H1 (cell line): Measurements from ENCODE around the gene BSPH1. TPM values are rescaled to one million over a fixed set of nuclear protein-coding genes. Genes with fewer than 3 reads are reported as not detected.
"Not testable (repeated sequence)": the region's sequence is repeated elsewhere in the genome, so short reads cannot be mapped to it uniquely, and the experiment has no call there.

Source experiments
- CTCF ChIA-PET: fragments of 300-600 bp; sonication (Branson Sonifier 250); formaldehyde crosslinking; loops from one replicate; lab custom pipeline; 2021; ENCODE audit not compliant: partially characterized antibody; lab: Charles Lee
- POLR2A ChIA-PET: fragments of 300-600 bp; sonication (Branson Sonifier 250); formaldehyde crosslinking; loops from one replicate; lab custom pipeline; 2021; ENCODE audit warnings: inconsistent platforms; ENCODE audit not compliant: partially characterized antibody; lab: Charles Lee
- DNase-seq, 2 experiments: peaks; one replicate each; pipeline versions ENCODE4 v3.0.0 to v3.0.0-alpha.2; 2010 to 2022; ENCODE audit warnings: low spot score in 2 of 2, low read depth in 1 of 2, mixed read lengths in 1 of 2
- FAIRE-seq: peaks from 2 replicates; lab custom pipeline; 2011; peaks lifted over from hg19 to GRCh38; lab: Jason Lieb, UNC
- H2AFZ ChIP-seq: 2 replicates; pipeline ENCODE4 v1.8.1; 2012; ENCODE audit warnings: low read length, inconsistent platforms
- H2AK5ac ChIP-seq: 2 replicates; pipeline ENCODE4 v1.6.1; 2013; ENCODE audit warnings: low read depth, low read length
- H2BK120ac ChIP-seq: replicated peaks from 2 replicates; pipeline ENCODE3; 2013; ENCODE audit warnings: low read depth, low read length, inconsistent platforms
- H2BK12ac ChIP-seq: 2 replicates; pipeline ENCODE4 v1.6.1; 2013; ENCODE audit warnings: low read depth, low read length
- H2BK15ac ChIP-seq: 2 replicates; pipeline ENCODE4 v1.6.1; 2013; ENCODE audit warnings: low read length
- H2BK20ac ChIP-seq: 2 replicates; pipeline ENCODE4 v1.6.1; 2013; ENCODE audit warnings: low read length
- H2BK5ac ChIP-seq: 2 replicates; pipeline ENCODE4 v1.6.1; 2013; ENCODE audit warnings: low read depth, low read length
- H3K14ac ChIP-seq: 2 replicates; pipeline ENCODE4 v1.6.1; 2013; ENCODE audit warnings: inconsistent platforms; ENCODE audit not compliant: insufficient read length
- H3K18ac ChIP-seq: 2 replicates; pipeline ENCODE4 v1.6.1; 2013; ENCODE audit warnings: low read length; ENCODE audit errors: extremely low read depth
- H3K23ac ChIP-seq: 2 replicates; pipeline ENCODE4 v1.6.1; 2013; ENCODE audit warnings: inconsistent platforms; ENCODE audit not compliant: insufficient read length
- H3K23me2 ChIP-seq: 2 replicates; pipeline ENCODE4 v1.6.1; 2013; ENCODE audit warnings: low read depth, low read length
- H3K27ac ChIP-seq: 2 replicates; pipeline ENCODE4 v1.6.1; 2011; ENCODE audit warnings: low read depth, low read length, inconsistent platforms
- H3K27me3 ChIP-seq, 4 experiments: replicated peaks in 1 of 4; 1 replicate in 1 of 4; 2 replicates in 3 of 4; pipeline versions ENCODE4 v1.6.1 to v1.8.1; 2011 to 2013; ENCODE audit warnings: low read length in 3 of 4, mild to moderate bottlenecking in 3 of 4, inconsistent platforms in 2 of 4, mixed read lengths in 2 of 4, moderate library complexity in 1 of 4; ENCODE audit not compliant: control insufficient read depth in 3 of 4, insufficient read depth in 3 of 4; ENCODE audit errors: extremely low read depth in 1 of 4
- H3K36me3 ChIP-seq, 4 experiments: 2 replicates each; pipeline versions ENCODE4 v1.6.1 to v1.8.1; 2011 to 2013; ENCODE audit warnings: mild to moderate bottlenecking in 4 of 4, low read length in 3 of 4, moderate library complexity in 2 of 4, control low read depth in 1 of 4, inconsistent platforms in 1 of 4; ENCODE audit not compliant: insufficient read depth in 4 of 4, control insufficient read depth in 2 of 4
- H3K4ac ChIP-seq: replicated peaks from 2 replicates; pipeline ENCODE3; 2013; ENCODE audit warnings: low read length, low read depth, mixed read lengths, inconsistent platforms; ENCODE audit not compliant: insufficient read length
- H3K4me1 ChIP-seq, 4 experiments: replicated peaks in 1 of 4; 1 replicate in 1 of 4; 2 replicates in 3 of 4; pipeline versions ENCODE4 v1.6.1 to v1.8.1; 2011 to 2013; ENCODE audit warnings: low read length in 3 of 4, inconsistent platforms in 2 of 4, mixed read lengths in 1 of 4; ENCODE audit not compliant: insufficient read depth in 4 of 4, control insufficient read depth in 3 of 4
- H3K4me2 ChIP-seq, 2 experiments: 2 replicates each; pipeline versions ENCODE4 v1.6.1 to v1.8.1; 2011 to 2013; ENCODE audit warnings: low read depth in 2 of 2, low read length in 2 of 2, control low read depth in 1 of 2, inconsistent platforms in 1 of 2, mild to moderate bottlenecking in 1 of 2; ENCODE audit not compliant: insufficient read depth in 1 of 2
- H3K4me3 ChIP-seq, 4 experiments: fragments of 200-600, 300-600 bp in 1 of 4; sonication (generic), shearing (Covaris generic), sonication (Bioruptor Twin) in 1 of 4; 2 replicates each; pipeline versions ENCODE4 v1.5.1 to v1.8.1; 2011 to 2016; ENCODE audit warnings: low read length in 4 of 4, low read depth in 3 of 4, control low read depth in 2 of 4, inconsistent platforms in 2 of 4, mild to moderate bottlenecking in 2 of 4, mixed read lengths in 1 of 4, moderate library complexity in 1 of 4; ENCODE audit not compliant: insufficient read depth in 2 of 4; ENCODE audit errors: extremely low read depth in 1 of 4
- H3K56ac ChIP-seq: replicated peaks from 2 replicates; pipeline ENCODE3; 2013; ENCODE audit warnings: low read depth, mild to moderate bottlenecking, mixed read lengths, low read length, inconsistent platforms; ENCODE audit not compliant: insufficient read length
- H3K79me1 ChIP-seq: 2 replicates; pipeline ENCODE4 v1.6.1; 2013; ENCODE audit warnings: low read depth, low read length, control low read depth
- H3K79me2 ChIP-seq, 2 experiments: 2 replicates each; pipeline versions ENCODE4 v1.6.1 to v1.8.1; 2012 to 2013; ENCODE audit warnings: low read length in 2 of 2, mild to moderate bottlenecking in 2 of 2, inconsistent platforms in 1 of 2; ENCODE audit not compliant: insufficient read depth in 2 of 2, control insufficient read depth in 1 of 2
- H3K9ac ChIP-seq, 4 experiments: replicated peaks in 1 of 4; 1 replicate in 1 of 4; 2 replicates in 3 of 4; pipeline versions ENCODE4 v1.6.1 to v1.8.1; 2011 to 2013; ENCODE audit warnings: low read depth in 3 of 4, low read length in 3 of 4, control low read depth in 2 of 4, mild to moderate bottlenecking in 2 of 4, moderate library complexity in 2 of 4, inconsistent platforms in 1 of 4; ENCODE audit errors: extremely low read depth in 1 of 4
- H3K9me3 ChIP-seq, 2 experiments: 2 replicates each; pipeline versions ENCODE4 v1.6.1 to v1.8.1; 2012 to 2013; ENCODE audit warnings: mild to moderate bottlenecking in 2 of 2, moderate library complexity in 2 of 2, control low read depth in 1 of 2, inconsistent platforms in 1 of 2, low read depth in 1 of 2, low read length in 1 of 2, mixed read lengths in 1 of 2; ENCODE audit not compliant: insufficient read depth in 2 of 2
- H4K20me1 ChIP-seq, 2 experiments: replicated peaks in 1 of 2; 2 replicates each; pipeline versions ENCODE3 to v1.8.1; 2011 to 2013; ENCODE audit warnings: inconsistent platforms in 2 of 2, low read length in 2 of 2, mild to moderate bottlenecking in 1 of 2; ENCODE audit not compliant: insufficient read depth in 2 of 2, control insufficient read depth in 1 of 2
- H4K5ac ChIP-seq: 2 replicates; pipeline ENCODE4 v1.6.1; 2013; ENCODE audit warnings: low read length, low read depth, mixed read lengths, inconsistent platforms; ENCODE audit not compliant: insufficient read length
- H4K8ac ChIP-seq: 2 replicates; pipeline ENCODE4 v1.8.0; 2013; ENCODE audit warnings: mild to moderate bottlenecking, moderate library complexity, low read length, inconsistent platforms; ENCODE audit not compliant: insufficient read depth; ENCODE audit errors: extremely low read depth
- H4K91ac ChIP-seq: replicated peaks from 2 replicates; pipeline ENCODE3; 2013; ENCODE audit warnings: low read length, mixed read lengths, inconsistent platforms; ENCODE audit not compliant: insufficient read length
- WGBS, 2 experiments: shearing (Covaris generic) in 1 of 2; methylation state at CpG; one replicate each; pipeline versions ENCODE4 v1.1.6 to v1.1.7; 2013 to 2015; ENCODE audit warnings: low lambda C conversion rate in 2 of 2, mixed read lengths in 2 of 2, inconsistent platforms in 1 of 2, low coverage in 1 of 2, missing lambda C conversion rate in 1 of 2; ENCODE audit not compliant: insufficient replicate concordance in 2 of 2, insufficient coverage in 1 of 2, insufficient read length in 1 of 2; ENCODE audit errors: extremely low coverage in 1 of 2, missing lambda C conversion rate in 1 of 2; 5-methylcytosine and 5-hydroxymethylcytosine counted together
- polyA plus RNA-seq, 7 experiments: library from polyadenylated mRNA; depleted of rRNA in 3 of 7; stranded (reverse) in 5 of 7; unstranded in 2 of 7; fragments of >200 nt in 5 of 7; fragments of 200-250 nt in 2 of 7; gene quantifications; 1 replicate in 5 of 7; 2 replicates in 1 of 7; 4 replicates in 1 of 7; pipeline versions ENCODE4 v1.2.1 to v1.2.3, GENCODE V29; 2011 to 2013; ENCODE audit warnings: missing spikeins in 2 of 7, mixed read lengths in 2 of 7
- total RNA-seq: library from RNA; stranded (reverse); fragmentation: NEBNext Ultra II Directional; extraction: Animal tissue kit (Norgen Biotek cat#: 25700); gene quantifications from 2 replicates; pipeline ENCODE4 v1.2.1, GENCODE V29; 2021

The BSPH1 gene
- total and polyA plus RNA-seq, 2 of the 8 experiments (the other 6 are each of a cell fraction or from before 2014, with no cell fraction given), result not detected

DNA sequence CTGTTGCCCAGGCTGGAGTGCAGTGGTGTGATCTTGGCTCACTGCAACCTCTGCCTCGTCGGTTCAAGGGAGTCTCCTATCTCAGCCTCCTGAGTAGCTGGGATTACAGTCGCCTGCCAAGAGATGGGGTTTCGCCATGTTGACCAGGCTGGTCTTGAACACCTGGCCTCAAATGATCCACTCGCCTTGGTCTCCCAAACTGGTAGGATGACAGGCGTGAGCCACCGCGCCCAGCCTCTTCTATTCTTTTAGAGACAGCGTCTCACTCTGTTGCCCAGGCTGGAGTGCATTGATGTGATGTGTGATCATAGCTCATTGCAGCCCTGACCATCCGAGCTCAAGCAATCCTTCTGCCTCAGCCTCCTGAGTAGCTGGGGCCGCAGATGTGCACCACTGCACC is 36.0 kb downstream of the BSPH1 start:
- H3K9me3 ChIP-seq, H3K18ac ChIP-seq, H2BK15ac ChIP-seq, H3K9ac ChIP-seq, H2BK20ac ChIP-seq, H3K79me1 ChIP-seq, H3K4me1 ChIP-seq, H2AK5ac ChIP-seq, H4K5ac ChIP-seq, H2BK5ac ChIP-seq, H3K23ac ChIP-seq, H2BK120ac ChIP-seq, H3K4me2 ChIP-seq, H3K27me3 ChIP-seq, FAIRE-seq, H3K56ac ChIP-seq, H3K79me2 ChIP-seq, H3K36me3 ChIP-seq, H4K91ac ChIP-seq, H3K4me3 ChIP-seq, H2AFZ ChIP-seq, H4K8ac ChIP-seq, H3K14ac ChIP-seq, H3K27ac ChIP-seq, H3K23me2 ChIP-seq, H3K4ac ChIP-seq, CTCF ChIA-PET, H2BK12ac ChIP-seq, H4K20me1 ChIP-seq, POLR2A ChIA-PET: not testable (repeated sequence)
- 92% methylated on average over 7 of the region's 11 CpGs; no CpG with 5 or more reads in 1 of the 2 experiments for WGBS, 2 experiments
- peak in 1 of 2 experiments; percentile 51 for DNase-seq

GRCh38 chr19:47952132-47952531 is 39.8 kb downstream of the BSPH1 start:
- H4K5ac ChIP-seq, FAIRE-seq, H3K4ac ChIP-seq, CTCF ChIA-PET, H3K4me3 ChIP-seq, H3K56ac ChIP-seq, H2AFZ ChIP-seq, H3K27me3 ChIP-seq, H3K79me1 ChIP-seq, H3K4me2 ChIP-seq, POLR2A ChIA-PET, H3K27ac ChIP-seq, H3K9ac ChIP-seq, H2AK5ac ChIP-seq, H4K20me1 ChIP-seq, H3K18ac ChIP-seq, H2BK120ac ChIP-seq, H3K79me2 ChIP-seq, H3K9me3 ChIP-seq, H2BK20ac ChIP-seq, H3K14ac ChIP-seq, H3K36me3 ChIP-seq, H3K23ac ChIP-seq, H3K23me2 ChIP-seq, H2BK5ac ChIP-seq, H3K4me1 ChIP-seq, H2BK12ac ChIP-seq, H2BK15ac ChIP-seq, H4K8ac ChIP-seq, H4K91ac ChIP-seq: not testable (repeated sequence)
- peak in 1 of 2 experiments; percentile 62 for DNase-seq
- WGBS, 2 experiments, result 61% methylated on average over 11 of the region's 21 CpGs; no CpG with 5 or more reads in 1 of the 2 experiments
